DMS114 treated with DMSO at 0.1 percent for 48 hours (cell line): Measurements from ENCODE around the gene CDC14B.

ENCODE experiments used
- DNase-seq: peaks from one replicate; lab custom pipeline; 2025; ENCODE audit not compliant: unreplicated experiment; lab: John Stamatoyannopoulos, UW

Gene CDC14B

GRCh38 chr9:96485280-96485679, 134.4 kb downstream of the CDC14B start:
- DNase-seq = no peak

GRCh38 chr9:96484521-96484931, 135.1 kb downstream of the CDC14B start:
- no peak for DNase-seq

- no peak for DNase-seq
Measured at GRCh38 chr9:96483733-96484390, 135.8 kb downstream of the CDC14B start.

- no peak for DNase-seq
Measured at GRCh38 chr9:96483197-96483596, 136.4 kb downstream of the CDC14B start.

- no peak for DNase-seq
Measured at GRCh38 chr9:96482476-96482875, 137.2 kb downstream of the CDC14B start.

GRCh38 chr9:96480736-96481135, 138.9 kb downstream of the CDC14B start:
- no peak for DNase-seq

GRCh38 chr9:96478829-96479371, 140.7 kb downstream of the CDC14B start:
- no peak for DNase-seq

GRCh38 chr9:96476591-96476990, 143.1 kb downstream of the CDC14B start:
- no peak for DNase-seq

GRCh38 chr9:96476013-96476412, 143.6 kb downstream of the CDC14B start:
- no peak for DNase-seq

GRCh38 chr9:96467784-96468183, 151.9 kb downstream of the CDC14B start:
- no peak for DNase-seq

GRCh38 chr9:96464426-96464825, 155.2 kb downstream of the CDC14B start:
- no peak for DNase-seq

- no peak for DNase-seq
Measured at GRCh38 chr9:96462541-96462940, 157.1 kb downstream of the CDC14B start.

GRCh38 chr9:96461336-96461735, 158.3 kb downstream of the CDC14B start:
- DNase-seq = no peak

- DNase-seq = no peak
Measured at GRCh38 chr9:96460882-96461281, 158.8 kb downstream of the CDC14B start.

GRCh38 chr9:96460470-96460869, 159.2 kb downstream of the CDC14B start:
- DNase-seq = no peak

- DNase-seq = no peak
Measured at GRCh38 chr9:96459268-96460007, 160.2 kb downstream of the CDC14B start.

- DNase-seq = no peak
Measured at GRCh38 chr9:96458226-96458625, 161.4 kb downstream of the CDC14B start.

GRCh38 chr9:96457266-96457665, 162.4 kb downstream of the CDC14B start:
- DNase-seq = no peak

- DNase-seq = no peak
Measured at GRCh38 chr9:96453625-96454024, 166.0 kb downstream of the CDC14B start.

GRCh38 chr9:96450613-96451528, 168.8 kb downstream of the CDC14B start:
- DNase-seq = no peak
